Ishikawa (cell line): ENCODE data around the gene FRMD5.

Experiments
- CREB1 ChIP-seq: IDR thresholded peaks from 2 replicates; pipeline ENCODE4 v1.6.1; 2012; ENCODE audit warnings: low read depth
- EGR1 ChIP-seq: IDR thresholded peaks from 2 replicates; pipeline ENCODE4 v1.6.1; 2012
- FOXM1 ChIP-seq: IDR thresholded peaks from 2 replicates; pipeline ENCODE4 v1.6.1; 2012; ENCODE audit warnings: low read depth, borderline replicate concordance
- RAD21 ChIP-seq: IDR thresholded peaks from 2 replicates; pipeline ENCODE4 v1.6.1; 2012; ENCODE audit warnings: low read depth
- TAF1 ChIP-seq: IDR thresholded peaks from 2 replicates; pipeline ENCODE4 v1.6.1; 2012; ENCODE audit warnings: low read depth, mild to moderate bottlenecking
- YY1 ChIP-seq: IDR thresholded peaks from 2 replicates; pipeline ENCODE4 v1.6.1; 2012; ENCODE audit warnings: low read depth
- TF ChIP-seq, protein P1 (sequence below): IDR thresholded peaks from 2 replicates; pipeline ENCODE4 v1.6.1; 2012; ENCODE audit warnings: low read depth, mild to moderate bottlenecking
- TF ChIP-seq, protein P2 (sequence below): IDR thresholded peaks from 2 replicates; pipeline ENCODE4 v1.6.1; 2012
- TF ChIP-seq, protein P3 (sequence below): IDR thresholded peaks from 2 replicates; pipeline ENCODE4 v1.6.1; 2012

DNA sequence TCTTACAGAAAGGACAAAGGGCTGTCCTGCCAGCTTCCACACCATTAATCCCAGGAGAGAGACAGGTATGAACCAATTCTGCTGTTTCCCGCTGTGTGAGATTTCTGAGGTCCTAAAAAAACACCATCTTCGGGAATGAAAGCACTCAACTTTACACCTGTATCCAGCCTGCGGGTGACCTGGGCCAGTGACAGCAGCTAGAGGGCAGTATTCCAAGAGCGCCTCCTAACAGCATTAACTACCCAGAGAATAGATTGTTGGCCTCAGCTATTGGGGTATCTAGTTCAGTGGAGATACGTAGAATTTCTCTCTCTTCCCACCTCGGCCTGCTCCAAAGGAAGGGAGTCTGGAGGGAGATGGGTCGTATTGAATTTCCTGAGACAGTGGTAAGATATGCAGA lies 313.1 kb downstream of the FRMD5 start:
- TF ChIP-seq, protein P1, sequence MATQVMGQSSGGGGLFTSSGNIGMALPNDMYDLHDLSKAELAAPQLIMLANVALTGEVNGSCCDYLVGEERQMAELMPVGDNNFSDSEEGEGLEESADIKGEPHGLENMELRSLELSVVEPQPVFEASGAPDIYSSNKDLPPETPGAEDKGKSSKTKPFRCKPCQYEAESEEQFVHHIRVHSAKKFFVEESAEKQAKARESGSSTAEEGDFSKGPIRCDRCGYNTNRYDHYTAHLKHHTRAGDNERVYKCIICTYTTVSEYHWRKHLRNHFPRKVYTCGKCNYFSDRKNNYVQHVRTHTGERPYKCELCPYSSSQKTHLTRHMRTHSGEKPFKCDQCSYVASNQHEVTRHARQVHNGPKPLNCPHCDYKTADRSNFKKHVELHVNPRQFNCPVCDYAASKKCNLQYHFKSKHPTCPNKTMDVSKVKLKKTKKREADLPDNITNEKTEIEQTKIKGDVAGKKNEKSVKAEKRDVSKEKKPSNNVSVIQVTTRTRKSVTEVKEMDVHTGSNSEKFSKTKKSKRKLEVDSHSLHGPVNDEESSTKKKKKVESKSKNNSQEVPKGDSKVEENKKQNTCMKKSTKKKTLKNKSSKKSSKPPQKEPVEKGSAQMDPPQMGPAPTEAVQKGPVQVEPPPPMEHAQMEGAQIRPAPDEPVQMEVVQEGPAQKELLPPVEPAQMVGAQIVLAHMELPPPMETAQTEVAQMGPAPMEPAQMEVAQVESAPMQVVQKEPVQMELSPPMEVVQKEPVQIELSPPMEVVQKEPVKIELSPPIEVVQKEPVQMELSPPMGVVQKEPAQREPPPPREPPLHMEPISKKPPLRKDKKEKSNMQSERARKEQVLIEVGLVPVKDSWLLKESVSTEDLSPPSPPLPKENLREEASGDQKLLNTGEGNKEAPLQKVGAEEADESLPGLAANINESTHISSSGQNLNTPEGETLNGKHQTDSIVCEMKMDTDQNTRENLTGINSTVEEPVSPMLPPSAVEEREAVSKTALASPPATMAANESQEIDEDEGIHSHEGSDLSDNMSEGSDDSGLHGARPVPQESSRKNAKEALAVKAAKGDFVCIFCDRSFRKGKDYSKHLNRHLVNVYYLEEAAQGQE: no peak
- TF ChIP-seq YY1: no peak
- no peak for TF ChIP-seq TAF1
- no peak for TF ChIP-seq EGR1
- TF ChIP-seq CREB1: no peak
- TF ChIP-seq, protein P2, sequence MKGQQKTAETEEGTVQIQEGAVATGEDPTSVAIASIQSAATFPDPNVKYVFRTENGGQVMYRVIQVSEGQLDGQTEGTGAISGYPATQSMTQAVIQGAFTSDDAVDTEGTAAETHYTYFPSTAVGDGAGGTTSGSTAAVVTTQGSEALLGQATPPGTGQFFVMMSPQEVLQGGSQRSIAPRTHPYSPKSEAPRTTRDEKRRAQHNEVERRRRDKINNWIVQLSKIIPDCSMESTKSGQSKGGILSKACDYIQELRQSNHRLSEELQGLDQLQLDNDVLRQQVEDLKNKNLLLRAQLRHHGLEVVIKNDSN: no peak
- TF ChIP-seq RAD21: peak; percentile 48
- TF ChIP-seq FOXM1: no peak
- TF ChIP-seq, protein P3, sequence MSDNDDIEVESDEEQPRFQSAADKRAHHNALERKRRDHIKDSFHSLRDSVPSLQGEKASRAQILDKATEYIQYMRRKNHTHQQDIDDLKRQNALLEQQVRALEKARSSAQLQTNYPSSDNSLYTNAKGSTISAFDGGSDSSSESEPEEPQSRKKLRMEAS: no peak
